Measurements from ENCODE around the gene LIN52. TPM values are rescaled to one million over a fixed set of nuclear protein-coding genes. Genes with fewer than 3 reads are reported as not detected.

The LIN52 gene
- total RNA-seq, 1 donor from 2014 or later, result 5.9 TPM

DNA sequence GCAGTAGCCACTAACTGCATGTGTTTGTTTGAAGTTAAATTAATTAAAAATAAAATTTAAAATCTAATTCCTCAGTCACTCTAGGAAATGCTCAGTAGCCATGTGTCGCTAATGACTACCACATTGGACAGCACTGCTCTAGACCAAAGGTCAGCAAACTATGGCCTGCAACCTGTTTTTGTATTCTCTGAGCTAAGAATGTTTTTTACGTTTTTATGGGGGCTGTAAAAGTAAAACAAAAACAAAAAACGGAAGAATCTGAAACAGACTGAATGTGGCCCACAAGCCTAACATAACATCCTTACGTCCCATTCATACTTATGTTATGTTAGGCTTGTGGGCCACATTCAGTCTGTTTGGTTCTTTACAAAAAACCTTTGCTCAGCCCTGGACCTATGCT is 57.8 kb downstream of the LIN52 start:
- Histone ChIP-seq H3K27ac (no peak overlapping the region), H3K36me3 (no peaks in the 10 kb centered on the region), H3K9me3 (no peaks in the 10 kb centered on the region), H3K4me1 (peaks cover 14% of the 10 kb centered on the region), H3K27me3 (no peaks in the 10 kb centered on the region), H3K4me3 (no peak overlapping the region)
- DNase-seq (ENCODE audit: extremely low spot score in 2 of 2), result no peak
- intact Hi-C loops (cut with DNase I), result no loop called here
- TF ChIP-seq POLR2AphosphoS5 (IDR thresholded peaks at IDR 0.05; ENCODE audit: insufficient read depth in 1 of 2, low read depth in 1 of 2), result no peak
- no peak for TF ChIP-seq POLR2A (IDR thresholded peaks at IDR 0.05)
- TF ChIP-seq, protein P1, sequence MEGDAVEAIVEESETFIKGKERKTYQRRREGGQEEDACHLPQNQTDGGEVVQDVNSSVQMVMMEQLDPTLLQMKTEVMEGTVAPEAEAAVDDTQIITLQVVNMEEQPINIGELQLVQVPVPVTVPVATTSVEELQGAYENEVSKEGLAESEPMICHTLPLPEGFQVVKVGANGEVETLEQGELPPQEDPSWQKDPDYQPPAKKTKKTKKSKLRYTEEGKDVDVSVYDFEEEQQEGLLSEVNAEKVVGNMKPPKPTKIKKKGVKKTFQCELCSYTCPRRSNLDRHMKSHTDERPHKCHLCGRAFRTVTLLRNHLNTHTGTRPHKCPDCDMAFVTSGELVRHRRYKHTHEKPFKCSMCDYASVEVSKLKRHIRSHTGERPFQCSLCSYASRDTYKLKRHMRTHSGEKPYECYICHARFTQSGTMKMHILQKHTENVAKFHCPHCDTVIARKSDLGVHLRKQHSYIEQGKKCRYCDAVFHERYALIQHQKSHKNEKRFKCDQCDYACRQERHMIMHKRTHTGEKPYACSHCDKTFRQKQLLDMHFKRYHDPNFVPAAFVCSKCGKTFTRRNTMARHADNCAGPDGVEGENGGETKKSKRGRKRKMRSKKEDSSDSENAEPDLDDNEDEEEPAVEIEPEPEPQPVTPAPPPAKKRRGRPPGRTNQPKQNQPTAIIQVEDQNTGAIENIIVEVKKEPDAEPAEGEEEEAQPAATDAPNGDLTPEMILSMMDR (IDR thresholded peaks at IDR 0.05), result no peak

DNA sequence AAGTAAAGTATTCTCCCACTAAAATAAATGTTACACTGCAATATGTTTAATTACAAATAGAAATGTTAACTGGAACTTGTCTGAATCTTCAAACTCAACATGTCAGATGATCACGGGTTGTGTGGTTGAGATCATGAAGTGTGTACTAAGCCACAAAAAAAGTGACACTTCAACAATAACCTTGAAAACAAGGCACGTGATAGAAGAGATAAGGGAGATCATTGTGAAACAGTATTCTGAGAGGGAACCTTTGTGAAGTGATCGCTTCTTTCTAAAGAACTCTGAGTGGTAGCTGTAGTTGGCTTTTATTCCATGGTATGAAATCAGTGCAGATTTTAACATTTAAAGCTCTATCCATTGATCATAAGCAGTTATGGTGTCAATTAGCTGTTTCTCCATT is 60.0 kb downstream of the LIN52 start:
- Histone ChIP-seq H3K27me3 (no peaks in the 10 kb centered on the region), H3K27ac (no peak overlapping the region), H3K9me3 (no peaks in the 10 kb centered on the region), H3K36me3 (no peaks in the 10 kb centered on the region), H3K4me1 (peaks cover 14% of the 10 kb centered on the region), H3K4me3 (no peak overlapping the region)
- TF ChIP-seq POLR2AphosphoS5 (IDR thresholded peaks at IDR 0.05; ENCODE audit: insufficient read depth in 1 of 2, low read depth in 1 of 2) (no peak), POLR2A (IDR thresholded peaks at IDR 0.05) (no peak)
- TF ChIP-seq, protein P1 (IDR thresholded peaks at IDR 0.05), result no peak
- DNase-seq (ENCODE audit: extremely low spot score in 2 of 2), result no peak
- intact Hi-C loops (cut with DNase I), result no loop called here

DNA sequence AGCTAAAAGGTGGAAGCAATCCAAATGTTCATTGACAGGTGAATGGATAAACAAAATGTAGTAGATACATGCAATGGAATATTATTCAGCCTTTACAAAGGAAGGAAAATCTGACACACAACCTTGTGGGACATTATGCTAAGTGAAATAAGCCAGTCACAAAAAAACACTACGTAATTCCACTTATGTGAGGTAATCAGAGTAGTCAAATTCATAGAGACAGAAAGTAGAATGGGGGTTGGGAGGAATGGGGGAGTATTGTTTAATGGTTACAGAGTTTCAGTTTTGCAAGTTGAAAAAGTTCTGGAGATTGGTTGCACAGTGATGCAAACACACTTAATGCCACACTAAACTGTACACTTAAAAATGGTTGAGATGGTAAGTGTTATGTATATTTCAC is 62.8 kb downstream of the LIN52 start:
- no peaks in the 10 kb centered on the region for H3K27me3 ChIP-seq
- H3K36me3 ChIP-seq, result no peaks in the 10 kb centered on the region
- H3K4me1 ChIP-seq, result no peaks in the 10 kb centered on the region
- no peaks in the 10 kb centered on the region for H3K9me3 ChIP-seq
- DNase-seq (ENCODE audit: extremely low spot score in 2 of 2), result no peak
- TF ChIP-seq POLR2AphosphoS5 (IDR thresholded peaks at IDR 0.05; ENCODE audit: insufficient read depth in 1 of 2, low read depth in 1 of 2) (no peak), POLR2A (IDR thresholded peaks at IDR 0.05) (no peak)
- TF ChIP-seq, protein P1 (IDR thresholded peaks at IDR 0.05), result no peak
- H3K4me3 ChIP-seq, result no peak overlapping the region
- H3K27ac ChIP-seq, result no peak overlapping the region
- intact Hi-C loops (cut with DNase I), result no loop called here

DNA sequence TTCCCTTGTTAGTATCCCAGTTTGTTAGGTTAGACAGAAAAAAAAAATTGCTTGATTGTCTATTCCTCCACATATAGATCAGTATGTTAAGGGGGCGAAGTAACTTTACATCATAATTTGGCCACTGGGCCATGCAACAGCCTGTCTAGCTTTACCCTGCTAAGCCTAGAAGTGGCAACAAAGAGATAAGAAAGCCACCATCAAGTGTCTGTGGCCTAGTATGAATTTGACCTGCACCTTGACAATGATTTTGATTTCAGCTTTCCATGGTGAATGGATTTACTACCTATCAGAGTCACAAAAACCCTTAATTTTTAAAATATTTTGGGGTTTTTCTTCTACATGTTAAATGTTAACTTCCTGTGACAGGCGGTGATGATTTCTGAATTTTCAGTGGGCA is 63.9 kb downstream of the LIN52 start:
- TF ChIP-seq POLR2AphosphoS5 (IDR thresholded peaks at IDR 0.05; ENCODE audit: insufficient read depth in 1 of 2, low read depth in 1 of 2), result no peak
- TF ChIP-seq, protein P1 (IDR thresholded peaks at IDR 0.05), result no peak

DNA sequence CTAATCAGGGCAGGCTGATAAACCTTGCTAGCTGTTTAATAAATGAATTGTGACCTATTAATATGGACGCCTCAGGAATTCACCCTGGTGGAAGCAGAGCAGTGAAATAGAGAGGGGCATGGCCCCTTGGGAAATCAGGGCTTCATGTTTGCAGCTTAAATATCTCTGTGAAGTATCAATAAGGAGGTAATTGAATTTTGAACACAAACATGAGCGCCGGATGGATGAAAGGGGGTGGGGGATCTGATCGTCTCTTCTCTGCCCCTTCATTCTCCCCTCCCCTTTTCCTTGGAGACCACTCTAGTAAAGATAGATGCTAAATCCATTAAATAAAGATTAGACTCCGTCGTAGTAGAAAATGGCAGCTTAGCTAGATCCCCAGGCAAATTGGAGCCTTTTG is 70.5 kb downstream of the LIN52 start:
- no peak overlapping the region for H3K4me3 ChIP-seq

More for the DNA sequence above, 63.9 kb downstream of the LIN52 start:
- H3K4me1 ChIP-seq, result no peaks in the 10 kb centered on the region
- no peak for DNase-seq (ENCODE audit: extremely low spot score in 2 of 2)
- no peaks in the 10 kb centered on the region for H3K27me3 ChIP-seq
- H3K4me3 ChIP-seq, result no peak overlapping the region
- intact Hi-C loops (cut with DNase I), result no loop called here
- H3K9me3 ChIP-seq, result no peaks in the 10 kb centered on the region
- H3K27ac ChIP-seq, result no peak overlapping the region
- no peaks in the 10 kb centered on the region for H3K36me3 ChIP-seq

More for the DNA sequence above, 70.5 kb downstream of the LIN52 start:
- no peak for DNase-seq (ENCODE audit: extremely low spot score in 2 of 2)
- Histone ChIP-seq H3K36me3 (no peaks in the 10 kb centered on the region), H3K4me1 (no peaks in the 10 kb centered on the region), H3K27ac (no peak overlapping the region), H3K27me3 (no peaks in the 10 kb centered on the region), H3K9me3 (no peaks in the 10 kb centered on the region)
- intact Hi-C loops (cut with DNase I), result no loop called here
- no peak for TF ChIP-seq POLR2A (IDR thresholded peaks at IDR 0.05)
- TF ChIP-seq, protein P1 (IDR thresholded peaks at IDR 0.05), result no peak
- no peak for TF ChIP-seq POLR2AphosphoS5 (IDR thresholded peaks at IDR 0.05; ENCODE audit: insufficient read depth in 1 of 2, low read depth in 1 of 2)
